WI38 (cell line): Measurements from ENCODE around the gene LSM2.

ENCODE experiments used
- H3K4me3 ChIP-seq: 2 replicates; pipeline ENCODE4 v1.5.1; 2011; ENCODE audit warnings: low read depth, mild to moderate bottlenecking, control low read depth, low read length
- TF ChIP-seq, protein P1 (sequence below): IDR thresholded peaks from 2 replicates; pipeline ENCODE4 v1.5.1; 2012; ENCODE audit warnings: low read depth, mild to moderate bottlenecking, control low read depth, low read length

The LSM2 gene

GRCh38 chr6:31838968-31839367, 32.2 kb upstream of the LSM2 start:
- H3K4me3 ChIP-seq, result no peak overlapping the region
- TF ChIP-seq, protein P1, sequence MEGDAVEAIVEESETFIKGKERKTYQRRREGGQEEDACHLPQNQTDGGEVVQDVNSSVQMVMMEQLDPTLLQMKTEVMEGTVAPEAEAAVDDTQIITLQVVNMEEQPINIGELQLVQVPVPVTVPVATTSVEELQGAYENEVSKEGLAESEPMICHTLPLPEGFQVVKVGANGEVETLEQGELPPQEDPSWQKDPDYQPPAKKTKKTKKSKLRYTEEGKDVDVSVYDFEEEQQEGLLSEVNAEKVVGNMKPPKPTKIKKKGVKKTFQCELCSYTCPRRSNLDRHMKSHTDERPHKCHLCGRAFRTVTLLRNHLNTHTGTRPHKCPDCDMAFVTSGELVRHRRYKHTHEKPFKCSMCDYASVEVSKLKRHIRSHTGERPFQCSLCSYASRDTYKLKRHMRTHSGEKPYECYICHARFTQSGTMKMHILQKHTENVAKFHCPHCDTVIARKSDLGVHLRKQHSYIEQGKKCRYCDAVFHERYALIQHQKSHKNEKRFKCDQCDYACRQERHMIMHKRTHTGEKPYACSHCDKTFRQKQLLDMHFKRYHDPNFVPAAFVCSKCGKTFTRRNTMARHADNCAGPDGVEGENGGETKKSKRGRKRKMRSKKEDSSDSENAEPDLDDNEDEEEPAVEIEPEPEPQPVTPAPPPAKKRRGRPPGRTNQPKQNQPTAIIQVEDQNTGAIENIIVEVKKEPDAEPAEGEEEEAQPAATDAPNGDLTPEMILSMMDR, result no peak

GRCh38 chr6:31838114-31838553, 31.4 kb upstream of the LSM2 start:
- peak overlapping the region; percentile 91 for H3K4me3 ChIP-seq

DNA sequence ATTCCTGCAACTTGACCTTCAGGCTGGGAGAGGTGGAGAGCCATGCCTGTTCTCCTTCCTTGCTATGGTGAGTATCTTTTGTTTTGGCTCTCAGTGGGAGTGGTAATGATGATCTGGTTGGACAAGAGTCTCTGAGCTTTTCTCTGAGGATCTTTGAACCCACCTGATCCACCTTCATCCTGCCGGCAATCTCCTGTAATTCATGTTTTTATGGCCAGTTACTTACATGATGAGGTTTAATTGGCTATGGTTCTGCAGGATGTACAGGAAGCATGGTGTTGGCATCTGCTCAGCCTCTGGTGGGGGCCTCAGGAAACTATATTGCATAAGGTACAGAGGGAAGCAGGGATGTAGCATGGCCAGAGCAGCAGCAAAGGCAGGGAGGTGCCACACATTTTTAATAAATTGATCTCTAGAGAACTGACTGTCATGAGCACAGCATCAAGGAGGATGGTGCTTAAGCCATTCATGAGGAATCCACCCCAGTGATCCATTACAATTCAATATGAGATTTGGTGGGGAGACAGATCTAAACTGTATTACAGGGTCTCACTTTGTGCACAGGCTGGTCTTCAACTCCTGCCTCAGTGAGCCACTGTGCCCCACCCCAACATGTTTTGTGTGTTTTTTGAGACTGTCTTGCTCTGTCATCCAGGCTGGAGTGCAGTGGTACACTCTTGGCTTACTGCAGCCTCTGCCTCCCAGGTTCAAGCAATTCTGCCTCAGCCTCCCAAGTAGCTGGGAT, 30.8 kb upstream of the LSM2 start:
- TF ChIP-seq, protein P1, result no peak
- peak overlapping the region; percentile 91 for H3K4me3 ChIP-seq

- TF ChIP-seq, protein P1, result no peak
Observed at GRCh38 chr6:31836474-31837368, 30.0 kb upstream of the LSM2 start.

DNA sequence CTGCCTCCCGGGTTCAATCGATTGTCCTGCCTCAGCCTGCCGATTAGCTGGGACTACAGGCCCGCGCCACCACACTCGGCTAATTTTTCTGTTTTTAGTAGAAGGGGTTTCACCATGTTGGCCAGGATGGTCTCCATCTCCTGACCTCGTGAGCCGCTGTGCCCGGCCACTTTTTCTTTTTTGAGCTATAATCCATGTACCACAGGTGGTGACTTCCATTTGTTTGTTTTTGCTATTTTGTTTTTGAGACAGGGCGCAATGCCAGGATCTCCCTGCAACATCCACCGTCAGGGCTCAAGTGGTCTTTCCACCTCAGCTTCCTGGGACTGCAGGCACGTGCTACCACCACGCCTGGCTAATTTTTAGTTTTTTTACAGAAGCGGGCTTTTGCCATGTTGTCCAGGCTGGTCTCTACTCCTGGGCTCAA, 29.3 kb upstream of the LSM2 start:
- TF ChIP-seq, protein P1, result no peak

More at GRCh38 chr6:31836474-31837368, 30.0 kb upstream of the LSM2 start:
- H3K4me3 ChIP-seq, result peak overlapping the region; percentile 91

GRCh38 chr6:31834367-31835250, 27.8 kb upstream of the LSM2 start:
- TF ChIP-seq, protein P1, result no peak
- peak overlapping the region; percentile 91 for H3K4me3 ChIP-seq

More for the DNA sequence above, 29.3 kb upstream of the LSM2 start:
- peak overlapping the region; percentile 91 for H3K4me3 ChIP-seq
